Measurements from ENCODE around the gene ING1.
"Not testable (repeated sequence)": the region's sequence is repeated elsewhere in the genome, so short reads cannot be mapped to it uniquely, and the experiment has no call there.

ING1 gene, protein sequence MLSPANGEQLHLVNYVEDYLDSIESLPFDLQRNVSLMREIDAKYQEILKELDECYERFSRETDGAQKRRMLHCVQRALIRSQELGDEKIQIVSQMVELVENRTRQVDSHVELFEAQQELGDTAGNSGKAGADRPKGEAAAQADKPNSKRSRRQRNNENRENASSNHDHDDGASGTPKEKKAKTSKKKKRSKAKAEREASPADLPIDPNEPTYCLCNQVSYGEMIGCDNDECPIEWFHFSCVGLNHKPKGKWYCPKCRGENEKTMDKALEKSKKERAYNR

GRCh38 chr13:110713642-110713952 lies at the start of gene ING1:
Gene ING1, plus strand, starts transcription at chr13:110713700. Its CDS starts 450 bp downstream, at chr13:110714150.
- DNase-seq = no peak

DNA sequence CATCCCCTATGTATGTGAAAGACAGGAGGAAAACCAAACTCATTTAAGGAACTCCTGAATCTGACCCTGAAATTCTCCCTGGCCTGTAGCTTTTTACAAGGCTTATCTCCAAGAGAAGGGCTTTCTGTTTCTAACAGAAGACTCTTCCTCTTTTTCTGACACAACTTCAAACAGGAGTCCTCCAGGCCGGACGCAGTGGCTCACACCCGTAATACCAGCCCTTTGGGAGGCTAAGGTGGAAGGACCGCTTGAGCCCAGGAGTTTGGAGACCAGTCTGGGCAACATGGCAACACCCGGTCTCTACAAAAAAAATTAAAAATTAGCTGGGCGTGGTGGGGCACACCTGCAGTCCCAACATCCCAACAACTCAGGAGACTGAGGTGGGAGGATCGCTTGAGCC lies 49.5 kb upstream of the ING1 start:
- DNase-seq = no peak

GRCh38 chr13:110664673-110665072 lies 48.8 kb upstream of the ING1 start:
- no peak for DNase-seq

DNA sequence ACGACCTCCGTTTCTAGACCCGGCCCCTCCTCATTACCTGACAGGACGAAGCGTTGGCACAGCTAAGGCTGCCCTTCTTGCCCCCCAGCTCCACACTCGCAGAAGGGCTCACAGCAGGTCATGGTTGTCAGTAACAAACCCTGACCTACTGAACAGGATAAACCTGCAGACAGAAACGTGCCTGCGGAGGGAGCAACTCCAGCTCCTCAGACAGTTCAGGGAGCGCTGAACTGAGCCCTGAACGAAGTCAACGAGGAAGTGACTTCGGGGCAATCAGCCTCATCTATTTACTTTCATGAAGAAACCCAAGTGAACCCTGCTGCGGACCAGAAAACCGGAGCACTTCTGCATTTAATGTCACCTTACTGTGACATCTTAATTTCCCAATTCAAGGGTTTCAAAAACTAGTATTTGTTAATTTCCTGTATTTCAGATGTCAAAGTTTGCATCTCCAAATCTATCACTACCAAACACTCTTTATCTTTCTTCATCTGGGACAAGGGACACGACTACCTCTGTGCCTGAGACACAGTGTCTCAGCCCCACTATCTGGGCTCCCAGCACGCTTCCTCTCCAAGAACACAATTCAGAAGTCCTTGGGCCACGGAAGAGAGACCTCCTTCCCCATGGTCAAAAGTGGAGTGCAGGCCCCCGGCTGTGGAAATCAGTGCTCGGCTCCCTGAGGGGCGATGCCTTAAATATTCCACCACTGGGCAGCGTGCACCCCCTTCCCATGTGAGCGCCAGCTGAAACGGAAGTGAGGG lies 47.8 kb upstream of the ING1 start:
- no peak for DNase-seq

- no peak for DNase-seq
These were observed 47.3 kb upstream of the ING1 start for GRCh38 chr13:110666255-110666533.

DNA sequence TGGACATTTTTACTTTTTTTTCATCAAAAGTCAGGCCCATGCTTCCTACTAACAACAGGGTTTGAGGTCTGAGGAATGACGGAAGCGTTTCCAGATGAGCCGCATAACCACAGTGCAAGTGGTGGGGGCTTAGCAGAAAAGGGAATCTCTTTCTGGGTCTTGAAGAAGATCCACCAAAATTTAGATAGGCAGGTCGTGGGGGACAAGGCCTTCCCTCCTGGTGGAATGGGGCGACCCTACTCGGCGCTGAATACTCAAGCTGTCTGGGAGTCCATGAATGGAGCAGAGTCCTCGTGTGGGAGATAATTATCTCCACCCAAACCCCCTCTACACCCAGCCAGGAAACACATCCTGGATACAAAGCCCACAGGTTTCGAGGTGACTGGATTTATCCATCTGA lies 44.5 kb upstream of the ING1 start:
- DNase-seq = no peak

GRCh38 chr13:110669814-110670213 lies 43.7 kb upstream of the ING1 start:
- not testable (repeated sequence) for DNase-seq

- DNase-seq = no peak
These were observed 36.6 kb upstream of the ING1 start for GRCh38 chr13:110676595-110677587.

DNA sequence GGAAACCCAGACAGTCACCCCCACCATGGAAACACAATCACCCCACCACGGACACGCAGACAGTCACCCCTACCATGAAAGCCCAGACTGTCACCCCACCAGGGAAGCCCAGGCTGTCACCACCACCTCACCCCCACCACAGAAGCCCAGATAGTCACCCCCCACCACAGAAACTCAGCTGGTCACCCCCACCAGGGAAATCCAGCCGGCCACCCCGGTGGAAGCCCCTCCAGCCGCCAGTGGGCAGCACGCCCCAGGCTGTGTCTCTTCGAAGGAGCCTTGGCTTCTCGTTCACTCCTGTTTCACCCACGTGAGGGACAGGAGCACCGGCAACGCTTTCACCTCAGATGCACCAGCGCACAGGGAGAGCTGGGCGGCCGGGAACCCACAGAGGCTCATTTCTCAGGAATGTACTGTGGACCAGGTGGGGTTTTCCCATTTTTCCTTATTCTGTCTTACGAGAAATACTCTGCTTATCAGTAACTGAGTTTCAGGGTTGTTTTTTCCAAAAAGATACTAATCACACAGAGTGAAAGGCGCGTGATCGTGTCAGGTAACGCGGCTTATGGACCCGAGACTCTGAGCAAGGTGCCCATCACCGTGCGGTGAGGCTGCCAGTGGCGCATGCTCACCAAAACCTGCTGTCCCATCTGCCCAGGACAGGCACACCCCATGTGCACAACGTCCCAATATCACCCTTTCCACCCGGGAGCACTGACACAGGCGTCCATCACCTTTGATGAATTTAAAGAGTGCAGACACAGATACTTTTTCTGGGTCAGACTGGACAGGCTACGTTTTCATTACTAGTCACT lies 35.6 kb upstream of the ING1 start:
- DNase-seq = no peak

DNA sequence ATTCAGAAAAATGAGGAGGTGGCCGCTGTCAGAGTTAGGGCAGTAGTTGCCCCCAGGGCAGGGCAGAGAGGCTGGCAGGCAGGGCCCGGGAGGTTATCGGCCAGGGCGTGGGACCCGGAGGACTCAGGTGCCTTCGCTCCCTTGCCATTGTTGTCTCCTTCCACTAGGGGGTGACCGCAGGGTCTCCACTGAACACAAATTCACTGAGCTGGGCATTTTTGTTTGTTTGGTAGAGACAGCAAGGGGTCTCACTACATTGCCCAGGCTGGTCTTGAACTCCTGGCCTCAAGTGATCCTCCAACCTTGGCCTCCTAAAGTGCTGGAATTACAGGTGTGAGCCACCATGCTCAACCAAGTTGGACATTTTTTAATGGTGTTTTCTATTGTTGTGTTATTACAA lies 32.6 kb upstream of the ING1 start:
- DNase-seq = peak; percentile 62

DNA sequence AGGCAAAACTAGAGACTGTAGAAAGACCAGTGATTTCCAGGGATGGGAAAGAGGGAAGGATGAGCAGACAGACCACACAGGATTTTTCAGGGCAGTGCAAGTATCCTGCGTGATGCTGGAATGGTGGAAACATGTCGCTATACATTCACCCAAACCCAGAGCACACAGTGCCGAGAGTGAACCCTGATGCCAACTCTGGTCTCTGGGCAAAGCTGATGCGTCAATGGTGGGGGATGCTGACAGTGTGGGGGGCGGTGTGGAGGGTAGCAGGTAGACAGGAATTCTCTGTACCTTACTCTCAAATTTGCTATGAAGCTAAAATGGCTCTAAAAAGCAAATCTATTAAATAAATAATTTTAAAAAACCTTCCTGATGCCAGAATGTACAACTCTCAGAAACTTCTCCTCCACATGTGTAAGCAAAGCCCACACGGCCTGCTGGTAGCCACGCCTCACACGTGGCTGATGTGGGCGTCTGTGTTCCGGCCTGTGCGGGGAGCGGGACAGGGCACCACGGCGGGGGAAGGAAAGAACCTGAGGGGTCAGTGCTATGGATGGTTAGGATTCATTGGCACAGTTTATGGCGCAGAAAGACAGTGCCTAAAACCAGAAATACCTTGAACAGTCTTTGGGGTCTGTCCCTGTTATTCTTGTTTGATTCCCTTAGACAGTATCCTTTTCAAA lies 31.5 kb upstream of the ING1 start:
- DNase-seq = no peak

- no peak for DNase-seq
These were observed 30.8 kb upstream of the ING1 start for GRCh38 chr13:110682746-110683145.

DNA sequence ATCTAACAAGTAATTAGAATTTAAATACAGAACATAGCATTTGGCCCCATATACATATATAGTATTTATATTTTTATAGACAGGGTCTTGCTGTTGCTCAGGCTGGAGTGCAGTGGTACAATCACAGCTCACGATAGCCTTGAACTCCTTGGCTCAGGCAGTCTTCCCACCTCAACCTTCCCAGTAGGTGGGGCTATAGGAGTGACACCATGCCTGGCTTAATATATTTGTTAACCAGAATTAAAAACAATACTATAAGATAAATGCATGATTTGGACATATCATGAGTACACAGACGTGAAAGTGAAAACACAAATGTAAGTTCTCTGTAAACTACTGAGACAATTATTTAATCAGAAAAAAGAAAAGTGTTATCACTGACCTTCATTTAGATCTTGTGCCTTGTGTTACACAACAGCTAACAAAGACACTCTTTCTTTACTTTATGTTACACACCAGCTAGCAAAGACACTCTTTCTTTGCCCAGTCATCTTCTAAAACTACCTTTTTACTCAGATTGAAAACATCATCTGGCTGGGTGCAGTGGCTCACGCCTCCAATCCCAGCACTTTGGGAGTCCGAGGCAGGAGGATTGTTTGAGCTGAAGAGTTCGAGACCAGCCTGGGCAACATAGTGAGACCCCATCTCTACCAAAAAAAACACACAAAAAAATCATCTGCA lies 30.2 kb upstream of the ING1 start:
- peak; percentile 10 for DNase-seq

- no peak for DNase-seq
These were observed 29.6 kb upstream of the ING1 start for GRCh38 chr13:110683921-110684320.

DNA sequence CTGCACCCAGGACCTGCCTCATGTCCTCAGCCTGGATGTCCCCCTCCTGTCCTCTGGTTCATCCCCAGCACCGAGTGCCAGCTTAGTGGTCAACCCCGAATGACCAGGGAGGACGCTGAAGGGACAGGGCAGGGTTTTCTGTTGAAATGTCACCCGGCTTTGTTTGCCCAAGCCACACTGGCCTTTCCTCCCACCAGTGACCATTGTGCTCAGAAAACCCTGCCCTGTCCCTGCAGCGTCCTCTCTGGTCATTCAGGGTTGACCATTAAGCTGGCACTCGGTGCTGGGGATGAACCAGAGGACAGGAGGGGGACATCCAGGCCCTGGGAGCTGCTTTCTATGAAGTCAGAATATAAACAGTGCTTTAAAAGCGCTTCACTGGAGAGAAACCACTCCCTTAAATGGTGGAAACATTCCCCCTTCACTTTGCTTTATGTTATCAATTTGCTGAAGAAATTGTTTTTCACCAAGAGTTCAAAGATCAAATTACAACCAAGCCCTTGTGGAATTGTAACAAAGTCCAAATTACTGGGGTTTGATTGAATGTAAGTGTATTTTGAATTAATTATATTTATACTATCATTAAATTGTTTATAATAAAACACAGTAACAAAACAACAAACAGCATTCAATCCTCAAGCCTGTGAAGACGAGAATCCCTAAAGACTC lies 29.0 kb upstream of the ING1 start:
- DNase-seq = no peak

DNA sequence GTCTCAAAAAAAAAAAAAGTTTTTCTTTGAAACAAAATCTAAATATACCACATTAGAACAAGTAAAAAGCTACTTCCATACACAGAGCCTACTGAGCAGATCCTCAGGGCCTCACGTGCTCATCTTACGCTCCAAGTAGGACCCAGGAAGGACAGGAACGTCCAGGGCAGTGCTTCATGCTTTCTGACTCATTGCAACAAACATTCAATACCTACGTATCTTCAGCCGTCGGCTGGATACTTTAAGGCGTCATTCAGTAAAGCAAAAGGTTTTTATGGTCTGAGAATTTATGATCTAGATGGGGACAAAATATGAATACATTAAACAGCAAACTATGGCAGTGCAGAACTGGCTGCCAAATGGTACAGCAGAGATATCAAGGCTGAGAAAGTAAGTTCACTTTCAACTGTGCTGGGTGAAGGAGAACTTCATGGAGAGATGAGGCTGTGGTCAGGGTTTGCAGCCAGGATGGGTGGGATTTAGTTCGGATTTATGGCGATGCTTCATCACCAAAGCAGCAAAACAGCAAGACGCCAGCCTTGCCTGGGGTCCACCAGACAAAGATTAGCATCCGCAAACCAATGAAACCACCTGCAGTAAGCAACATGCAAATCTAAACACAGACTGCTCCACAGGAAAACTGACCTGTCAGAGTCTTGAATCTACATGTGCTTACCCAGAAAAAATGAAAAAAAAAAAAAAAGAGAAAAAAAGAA lies 28.0 kb upstream of the ING1 start:
- DNase-seq = no peak

DNA sequence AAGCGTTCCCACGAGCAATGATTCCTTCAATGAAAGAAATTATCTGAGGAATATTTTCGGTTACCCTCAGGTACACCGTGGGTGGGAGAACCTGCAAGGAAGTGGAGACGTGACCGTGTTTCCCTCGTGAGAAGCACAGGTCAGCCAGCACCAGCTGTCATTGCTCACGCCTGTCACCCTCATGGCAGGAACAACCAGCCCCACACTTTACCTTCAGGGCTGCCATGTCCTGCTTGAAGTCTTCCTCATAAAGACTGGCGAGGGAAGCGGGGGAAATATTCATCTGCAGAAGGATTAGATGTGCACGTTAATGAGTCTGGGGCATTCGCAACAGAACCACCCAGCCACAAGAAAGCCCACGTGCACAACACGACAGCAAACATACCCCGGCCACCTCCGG lies 25.8 kb upstream of the ING1 start:
- DNase-seq = no peak

- DNase-seq = no peak
These were observed 24.5 kb upstream of the ING1 start for GRCh38 chr13:110689041-110689440.

- no peak for DNase-seq
These were observed 23.8 kb upstream of the ING1 start for GRCh38 chr13:110689711-110690110.

DNA sequence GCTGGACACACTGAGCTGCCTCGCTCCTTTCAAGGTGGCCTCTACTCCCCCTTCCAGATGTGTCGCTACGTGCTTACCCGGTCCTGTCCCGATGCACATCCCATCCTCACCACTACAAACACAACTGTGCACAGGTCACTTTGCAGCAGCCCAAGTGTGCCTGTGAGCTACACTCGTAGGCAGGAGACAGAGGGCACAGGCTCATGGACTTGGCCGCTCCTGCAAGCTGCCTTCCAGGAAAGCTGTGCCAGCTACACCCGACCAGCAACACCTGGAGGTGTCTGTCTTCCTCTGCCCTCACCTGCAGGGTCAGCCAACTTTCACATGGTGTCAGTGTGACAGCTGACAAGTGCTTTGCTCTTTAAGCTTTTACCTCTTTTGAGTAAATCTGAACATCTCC lies 23.0 kb upstream of the ING1 start:
- no peak for DNase-seq

Measured in NCI-H82 (cell line).